HepG2 (cell line): ENCODE data around the gene NEURL4. TPM values are rescaled to one million over a fixed set of nuclear protein-coding genes. Genes with fewer than 3 reads are reported as not detected.

Experiments used
- CCAR2 ChIP-seq: fragments of 200-400 bp; formaldehyde crosslinking; optimal IDR thresholded peaks from 2 replicates; pipeline ENCODE3; 2018; ENCODE audit warnings: low read depth, mild to moderate bottlenecking, low read length, moderate library complexity
- DMTF1 ChIP-seq: sonication (generic); formaldehyde crosslinking; IDR thresholded peaks from 2 replicates; pipeline ENCODE4 v1.4.0; 2020; ENCODE audit warnings: mild to moderate bottlenecking, missing genetic modification reagents
- GTF2F1 ChIP-seq: fragments of 150-350 bp; IDR thresholded peaks from 2 replicates; pipeline ENCODE4 v1.6.1; 2014; ENCODE audit warnings: low read length
- KIAA2018 ChIP-seq: sonication (generic); formaldehyde crosslinking; IDR thresholded peaks from 2 replicates; pipeline ENCODE4 v1.5.0; 2020; ENCODE audit warnings: mild to moderate bottlenecking, missing genetic modification reagents, borderline replicate concordance
- POLR2AphosphoS2 ChIP-seq: IDR thresholded peaks from 2 replicates; pipeline ENCODE4 v1.6.1; 2011; ENCODE audit warnings: low read depth, low read length, improper control_type of control experiment
- RFX3 ChIP-seq: IDR thresholded peaks from 2 replicates; pipeline ENCODE4 v1.6.1; 2016; ENCODE audit warnings: missing biosample characterization, missing genetic modification reagents
- SMAD1 ChIP-seq: sonication (generic); formaldehyde crosslinking; IDR thresholded peaks from 2 replicates; pipeline ENCODE4 v1.4.0; 2020; ENCODE audit warnings: missing genetic modification reagents, low read depth, mild to moderate bottlenecking, borderline replicate concordance
- SMAD3 ChIP-seq: sonication (generic); formaldehyde crosslinking; IDR thresholded peaks from 2 replicates; pipeline ENCODE4 v1.4.0; 2020; ENCODE audit warnings: missing genetic modification reagents
- TEAD2 ChIP-seq: sonication (generic); formaldehyde crosslinking; IDR thresholded peaks from 2 replicates; pipeline ENCODE4 v1.9.0; 2021; ENCODE audit warnings: missing genetic modification reagents
- ZNF343 ChIP-seq: sonication (generic); formaldehyde crosslinking; IDR thresholded peaks from 2 replicates; pipeline ENCODE4 v1.4.0; 2020; ENCODE audit warnings: mild to moderate bottlenecking, missing genetic modification reagents
- ZNF776 ChIP-seq: sonication (generic); formaldehyde crosslinking; IDR thresholded peaks from 2 replicates; pipeline ENCODE4 v1.4.0; 2020; ENCODE audit warnings: mild to moderate bottlenecking, missing genetic modification reagents
- ZNF83 ChIP-seq: sonication (generic); formaldehyde crosslinking; IDR thresholded peaks from 2 replicates; pipeline ENCODE4 v1.4.0; 2020; ENCODE audit warnings: missing genetic modification reagents, mild to moderate bottlenecking, borderline replicate concordance
- polyA plus RNA-seq, 8 experiments: library from polyadenylated mRNA; depleted of rRNA in 3 of 8; stranded (reverse) in 7 of 8; unstranded in 1 of 8; fragments of >200 nt; fragmentation: Illumina TruSeq in 4 of 8; extraction: Trizol in 4 of 8; gene quantifications; 2 replicates each; pipeline versions ENCODE4 v1.2.1 to v1.2.3, GENCODE V29; 2011 to 2016; ENCODE audit warnings: low read depth in 4 of 8, missing spikeins in 1 of 8, mixed read lengths in 1 of 8; ENCODE audit not compliant: insufficient read depth in 1 of 8
- total RNA-seq, 5 experiments: library from RNA; depleted of rRNA; stranded (reverse); fragments of >200 nt; fragmentation: Illumina TruSeq; extraction: Trizol; gene quantifications; 2 replicates each; pipeline ENCODE4 v1.2.3, GENCODE V29; 2016; ENCODE audit warnings: low read depth in 1 of 5
- TF ChIP-seq, protein P1 (sequence below): sonication (generic); formaldehyde crosslinking; IDR thresholded peaks from 2 replicates; pipeline ENCODE4 v1.4.0; 2020; ENCODE audit warnings: missing genetic modification reagents, mild to moderate bottlenecking, borderline replicate concordance
- TF ChIP-seq, protein P2 (sequence below): sonication (generic); formaldehyde crosslinking; IDR thresholded peaks from 2 replicates; pipeline ENCODE4 v1.8.0; 2022; ENCODE audit warnings: missing genetic modification reagents, mild to moderate bottlenecking, moderate library complexity, borderline replicate concordance

Gene NEURL4
- total and polyA plus RNA-seq, 2 of the 13 experiments (the other 11 are each of a cell fraction or from before 2014, with no cell fraction given): 14.8 to 15.7 TPM

GRCh38 chr17:7281074-7281952 lies 47.8 kb downstream of the NEURL4 start, which contains the start of gene SLC2A4 (continued):
- TF ChIP-seq CCAR2 (no peak), POLR2AphosphoS2 (no peak), DMTF1 (CRISPR knock-in tag) (no peak), SMAD3 (CRISPR knock-in tag) (no peak), SMAD1 (CRISPR knock-in tag) (no peak), GTF2F1 (no peak), ZNF83 (no peak), RFX3 (no peak), ZNF776 (no peak), ZNF343 (CRISPR knock-in tag) (0 out of 2 replicates have a peak, but pooled peaks have one; percentile 22), KIAA2018 (CRISPR knock-in tag) (no peak), TEAD2 (no peak)
- TF ChIP-seq, protein P1, sequence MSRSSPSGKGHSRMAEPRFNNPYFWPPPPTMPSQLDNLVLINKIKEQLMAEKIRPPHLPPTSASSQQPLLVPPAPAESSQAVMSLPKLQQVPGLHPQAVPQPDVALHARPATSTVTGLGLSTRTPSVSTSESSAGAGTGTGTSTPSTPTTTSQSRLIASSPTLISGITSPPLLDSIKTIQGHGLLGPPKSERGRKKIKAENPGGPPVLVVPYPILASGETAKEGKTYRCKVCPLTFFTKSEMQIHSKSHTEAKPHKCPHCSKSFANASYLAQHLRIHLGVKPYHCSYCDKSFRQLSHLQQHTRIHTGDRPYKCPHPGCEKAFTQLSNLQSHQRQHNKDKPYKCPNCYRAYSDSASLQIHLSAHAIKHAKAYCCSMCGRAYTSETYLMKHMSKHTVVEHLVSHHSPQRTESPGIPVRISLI (CRISPR knock-in tag): no peak
- TF ChIP-seq, protein P2, sequence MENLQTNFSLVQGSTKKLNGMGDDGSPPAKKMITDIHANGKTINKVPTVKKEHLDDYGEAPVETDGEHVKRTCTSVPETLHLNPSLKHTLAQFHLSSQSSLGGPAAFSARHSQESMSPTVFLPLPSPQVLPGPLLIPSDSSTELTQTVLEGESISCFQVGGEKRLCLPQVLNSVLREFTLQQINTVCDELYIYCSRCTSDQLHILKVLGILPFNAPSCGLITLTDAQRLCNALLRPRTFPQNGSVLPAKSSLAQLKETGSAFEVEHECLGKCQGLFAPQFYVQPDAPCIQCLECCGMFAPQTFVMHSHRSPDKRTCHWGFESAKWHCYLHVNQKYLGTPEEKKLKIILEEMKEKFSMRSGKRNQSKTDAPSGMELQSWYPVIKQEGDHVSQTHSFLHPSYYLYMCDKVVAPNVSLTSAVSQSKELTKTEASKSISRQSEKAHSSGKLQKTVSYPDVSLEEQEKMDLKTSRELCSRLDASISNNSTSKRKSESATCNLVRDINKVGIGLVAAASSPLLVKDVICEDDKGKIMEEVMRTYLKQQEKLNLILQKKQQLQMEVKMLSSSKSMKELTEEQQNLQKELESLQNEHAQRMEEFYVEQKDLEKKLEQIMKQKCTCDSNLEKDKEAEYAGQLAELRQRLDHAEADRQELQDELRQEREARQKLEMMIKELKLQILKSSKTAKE (CRISPR knock-in tag): no peak
